B cell (primary cell): ENCODE measurements around the gene NDUFS6. TPM values are rescaled to one million over a fixed set of nuclear protein-coding genes. Genes with fewer than 3 reads are reported as not detected.

Experiments used
- ATAC-seq: fragments of 200-7000 bp; cut with Tn5 transposase; one replicate; pipeline ENCODE4 v1.10.0; 2021; ENCODE audit warnings: low read depth, mild to moderate bottlenecking, moderate number of reproducible peaks, moderate library complexity
- CTCF ChIA-PET: fragments of 350-600 bp; sonication (Branson Sonifier 250); formaldehyde crosslinking; loops from one replicate; lab custom pipeline; 2021; ENCODE audit warnings: antibody characterized with exemption, inconsistent platforms; lab: Charles Lee
- POLR2A ChIA-PET: fragments of 350-600 bp; sonication (Branson Sonifier 250); formaldehyde crosslinking; loops from one replicate; lab custom pipeline; 2021; ENCODE audit warnings: antibody characterized with exemption; lab: Charles Lee
- DNase-seq: peaks from one replicate; pipeline ENCODE4 v3.0.0; 2013
- H2AFZ ChIP-seq: 2 replicates; pipeline ENCODE4 v1.6.1; 2012; ENCODE audit warnings: mild to moderate bottlenecking, low read depth, low read length; ENCODE audit not compliant: insufficient read depth, poor library complexity, severe bottlenecking
- H3K27ac ChIP-seq, 2 donors: 1 replicate in 1 of 2; 2 replicates in 1 of 2; pipeline ENCODE4 v1.5.1; 2012 to 2013; ENCODE audit warnings: low read length in 2 of 2, mild to moderate bottlenecking in 2 of 2, moderate library complexity in 1 of 2
- H3K27me3 ChIP-seq, 4 experiments: fragments of 200-600 bp in 1 of 4; sonication (generic) in 1 of 4; replicated peaks in 1 of 4; 1 replicate in 2 of 4; 2 replicates in 2 of 4; pipeline versions ENCODE4 v1.6.1 to v1.7.0; 2013 to 2016; ENCODE audit warnings: low read length in 3 of 4, mild to moderate bottlenecking in 2 of 4, mixed read lengths in 1 of 4, moderate library complexity in 1 of 4; ENCODE audit not compliant: insufficient read depth in 4 of 4, control insufficient read depth in 3 of 4; ENCODE audit errors: control extremely low read depth in 1 of 4
- H3K36me3 ChIP-seq, 2 experiments: replicated peaks in 1 of 2; 1 replicate in 1 of 2; 2 replicates in 1 of 2; pipeline versions ENCODE4 v1.6.1 to v1.7.1; 2013; ENCODE audit warnings: low read length in 1 of 2; ENCODE audit not compliant: insufficient read depth in 2 of 2, control insufficient read depth in 1 of 2; ENCODE audit errors: control extremely low read depth in 1 of 2, extremely low read depth in 1 of 2
- H3K4me1 ChIP-seq, 2 donors: fragments of 200-600 bp in 1 of 2; sonication (generic) in 1 of 2; 1 replicate in 1 of 2; 2 replicates in 1 of 2; pipeline versions ENCODE4 v1.5.1 to v1.6.1; 2013 to 2017; ENCODE audit warnings: low read length in 2 of 2; ENCODE audit not compliant: control insufficient read depth in 2 of 2, insufficient read depth in 2 of 2
- H3K4me2 ChIP-seq: replicated peaks from 2 replicates; pipeline ENCODE3; 2012; ENCODE audit warnings: mild to moderate bottlenecking, low read depth, low read length; ENCODE audit not compliant: poor library complexity, severe bottlenecking
- H3K4me3 ChIP-seq, 5 experiments: fragments of 200-600 bp in 1 of 5; sonication (generic) in 1 of 5; 1 replicate in 3 of 5; 2 replicates in 2 of 5; pipeline versions ENCODE4 v1.5.1 to v1.7.0; 2011 to 2016; ENCODE audit warnings: low read length in 4 of 5, mild to moderate bottlenecking in 4 of 5, low read depth in 2 of 5, control low read depth in 1 of 5, moderate library complexity in 1 of 5; ENCODE audit not compliant: insufficient read depth in 1 of 5; ENCODE audit errors: control extremely low read depth in 1 of 5, extremely low read depth in 1 of 5
- H3K79me2 ChIP-seq: fragments of 200-600 bp; sonication (generic); one replicate; pipeline ENCODE4 v1.6.0; 2016; ENCODE audit warnings: low read length; ENCODE audit not compliant: control insufficient read depth, insufficient read depth
- H3K9ac ChIP-seq: fragments of 200-600 bp; sonication (generic); 2 replicates; pipeline ENCODE4 v1.6.1; 2017; ENCODE audit warnings: mild to moderate bottlenecking, low read length, moderate library complexity
- H3K9me3 ChIP-seq, 3 donors: one replicate each; pipeline versions ENCODE4 v1.6.1 to v1.7.1; 2013; ENCODE audit warnings: low read length in 2 of 3; ENCODE audit not compliant: control insufficient read depth in 2 of 3, insufficient read depth in 1 of 3; ENCODE audit errors: control extremely low read depth in 1 of 3
- H4K20me1 ChIP-seq: 2 replicates; pipeline ENCODE4 v1.6.0; 2012; ENCODE audit warnings: mild to moderate bottlenecking, low read length; ENCODE audit not compliant: insufficient read depth, control insufficient read depth, poor library complexity, severe bottlenecking
- H3K27ac Mint-ChIP-seq: one replicate; pipeline ENCODE4 v1.8.0; 2021; ENCODE audit warnings: mixed read lengths
- H3K27me3 Mint-ChIP-seq: one replicate; pipeline ENCODE4 v1.8.0; 2021; ENCODE audit warnings: mixed read lengths
- H3K4me1 Mint-ChIP-seq: one replicate; pipeline ENCODE4 v1.8.0; 2021; ENCODE audit warnings: mixed read lengths
- H3K4me3 Mint-ChIP-seq: one replicate; pipeline ENCODE4 v1.8.0; 2021; ENCODE audit warnings: mixed read lengths
- H3K9me3 Mint-ChIP-seq: one replicate; pipeline ENCODE4 v1.8.0; 2022; ENCODE audit warnings: mixed read lengths; ENCODE audit not compliant: insufficient read depth
- CTCF ChIP-seq: fragments of 200-600 bp; IDR thresholded peaks from one replicate; pipeline ENCODE4 v1.8.0; 2022; ENCODE audit warnings: antibody characterized with exemption, mild to moderate bottlenecking
- EZH2 ChIP-seq: IDR thresholded peaks from 2 replicates; pipeline ENCODE4 v1.6.1; 2012; ENCODE audit warnings: borderline replicate concordance, low read depth, mild to moderate bottlenecking, moderate library complexity, low read length; ENCODE audit not compliant: insufficient read depth, poor library complexity, severe bottlenecking
- WGBS: methylation state at CpG from one replicate; pipeline ENCODE4 v1.1.5; 2013; ENCODE audit warnings: missing lambda C conversion rate; ENCODE audit not compliant: insufficient coverage; 5-methylcytosine and 5-hydroxymethylcytosine counted together
- intact Hi-C: fragments of 100-400 bp; cut with micrococcal nuclease; formaldehyde crosslinking; loops from one replicate; pipeline ENCODE4 v1.10.0; 2022
- polyA plus RNA-seq: library from polyadenylated mRNA; depleted of rRNA; stranded (reverse); fragments of >200 nt; gene quantifications from 2 replicates; pipeline ENCODE4 v1.2.3, GENCODE V29; 2012
- total RNA-seq, 2 donors: library from RNA; stranded (reverse); fragments of 120-200 nt in 1 of 2; gene quantifications; 1 replicate in 1 of 2; 2 replicates in 1 of 2; pipeline versions ENCODE4 v1.2.3 to v1.2.4, GENCODE V29; 2013 to 2022

The NDUFS6 gene
- total and polyA plus RNA-seq, 2 donors (not counting 1 experiment from before 2014, with no cell fraction given) = 16.9 to 18.0 TPM

- no peaks in the 10 kb centered on the region for H3K79me2 ChIP-seq
- H4K20me1 ChIP-seq = no peaks in the 10 kb centered on the region
- ChIA-PET POLR2A (no interaction called here), CTCF (no interaction called here)
- Mint-ChIP-seq H3K4me3 (no peak overlapping the region), H3K4me1 (no peaks in the 10 kb centered on the region), H3K9me3 (no peaks in the 10 kb centered on the region), H3K27ac (no peak overlapping the region), H3K27me3 (peaks cover 24% of the 10 kb centered on the region)
- H3K27ac ChIP-seq = no peak overlapping the region
- H3K4me3 ChIP-seq = no peak overlapping the region
- 94% methylated on average over 31 of the region's 32 CpGs for WGBS
- H3K9me3 ChIP-seq = peaks cover 0 to 2% (median 0%) of the 10 kb centered on the region in 3 donors
- TF ChIP-seq CTCF (no peak), EZH2 (no peak)
- H3K36me3 ChIP-seq = no peaks in the 10 kb centered on the region
- peaks cover 0 to 10% (median 0%) of the 10 kb centered on the region in 4 experiments for H3K27me3 ChIP-seq
- intact Hi-C loops = no loop called here
- no peak overlapping the region for H3K4me2 ChIP-seq
- DNase-seq (no peak), ATAC-seq (no peak)
- no peak overlapping the region for H3K9ac ChIP-seq
- no peak overlapping the region for H2AFZ ChIP-seq
- H3K4me1 ChIP-seq = no peaks in the 10 kb centered on the region
These were observed 56.0 kb downstream of the NDUFS6 start for GRCh38 chr5:1857256-1857600.

GRCh38 chr5:1858436-1858835, 57.2 kb downstream of the NDUFS6 start:
- H3K27me3 Mint-ChIP-seq = peaks cover 22% of the 10 kb centered on the region
- POLR2A ChIA-PET = no interaction called here

More at GRCh38 chr5:1858436-1858835, 57.2 kb downstream of the NDUFS6 start:
- no peak for DNase-seq
- CTCF ChIA-PET = no interaction called here
- H3K4me1 Mint-ChIP-seq = no peaks in the 10 kb centered on the region
- no peak overlapping the region for H3K27ac Mint-ChIP-seq
- Histone ChIP-seq H3K4me2 (no peak overlapping the region), H3K27me3 (peaks cover 0 to 10% (median 0%) of the 10 kb centered on the region in 4 experiments), H3K4me3 (no peak overlapping the region), H4K20me1 (no peaks in the 10 kb centered on the region), H3K79me2 (no peaks in the 10 kb centered on the region), H3K36me3 (no peaks in the 10 kb centered on the region), H3K27ac (no peak overlapping the region), H3K4me1 (no peaks in the 10 kb centered on the region), H3K9ac (no peak overlapping the region), H3K9me3 (peaks cover 0 to 2% (median 0%) of the 10 kb centered on the region in 3 donors), H2AFZ (no peak overlapping the region)
- TF ChIP-seq CTCF (no peak), EZH2 (no peak)
- no peaks in the 10 kb centered on the region for H3K9me3 Mint-ChIP-seq
- 95% methylated on average over 14 of the region's 16 CpGs for WGBS
- intact Hi-C loops = no loop called here
- no peak overlapping the region for H3K4me3 Mint-ChIP-seq
- ATAC-seq = no peak
